GM12875 (cell line): ENCODE measurements around the gene AADACL4.

Experiments
- H3K4me3 ChIP-seq: one replicate; pipeline ENCODE4 v1.5.1; 2011; ENCODE audit warnings: low read depth, low read length, control low read depth
- CTCF ChIP-seq: IDR thresholded peaks from 2 replicates; pipeline ENCODE4 v1.5.1; 2011; ENCODE audit warnings: low read depth, mild to moderate bottlenecking, control low read depth, inconsistent platforms, low read length, moderate library complexity, borderline replicate concordance; ENCODE audit not compliant: insufficient read depth

AADACL4 gene

GRCh38 chr1:12604114-12604874 lies 39.6 kb upstream of the AADACL4 start:
- no peak for TF ChIP-seq CTCF
- no peak overlapping the region for H3K4me3 ChIP-seq

GRCh38 chr1:12604986-12605385 lies 38.9 kb upstream of the AADACL4 start:
- no peak for TF ChIP-seq CTCF
- H3K4me3 ChIP-seq: no peak overlapping the region

GRCh38 chr1:12607263-12607662 lies 36.6 kb upstream of the AADACL4 start:
- no peak overlapping the region for H3K4me3 ChIP-seq
- TF ChIP-seq CTCF: no peak

GRCh38 chr1:12608311-12608957 lies 35.5 kb upstream of the AADACL4 start:
- no peak for TF ChIP-seq CTCF

GRCh38 chr1:12609469-12610003 lies 34.3 kb upstream of the AADACL4 start:
- no peak overlapping the region for H3K4me3 ChIP-seq
- TF ChIP-seq CTCF: no peak

More at GRCh38 chr1:12608311-12608957, 35.5 kb upstream of the AADACL4 start:
- no peak overlapping the region for H3K4me3 ChIP-seq

GRCh38 chr1:12610305-12610935 lies 33.5 kb upstream of the AADACL4 start:
- no peak overlapping the region for H3K4me3 ChIP-seq
- TF ChIP-seq CTCF: no peak
